WTC11 (cell line): ENCODE results near the gene LAMC2. TPM values are rescaled to one million over a fixed set of nuclear protein-coding genes. Genes with fewer than 3 reads are reported as not detected.

Experiments
- ATAC-seq: fragments of 200-7000 bp; cut with Tn5 transposase; 2 replicates; pipeline ENCODE4 v1.10.0; 2021; ENCODE audit warnings: mild to moderate bottlenecking, moderate library complexity
- CTCF ChIA-PET: fragments of 300-600 bp; sonication (Branson Sonifier 250); formaldehyde crosslinking; loops from one replicate; lab custom pipeline; 2021; ENCODE audit warnings: antibody characterized with exemption; lab: Charles Lee
- POLR2A ChIA-PET: fragments of 350-600 bp; sonication (Branson Sonifier 250); formaldehyde crosslinking; loops from one replicate; lab custom pipeline; 2021; ENCODE audit warnings: antibody characterized with exemption; lab: Charles Lee
- DNase-seq: peaks from one replicate; pipeline ENCODE4 v3.0.0; 2021; ENCODE audit warnings: low spot score
- H3K27ac Mint-ChIP-seq: 2 replicates; pipeline ENCODE4 v1.8.0; 2021; ENCODE audit warnings: mixed read lengths
- H3K27me3 Mint-ChIP-seq: 2 replicates; pipeline ENCODE4 v1.8.0; 2021; ENCODE audit warnings: low read depth, mild to moderate bottlenecking, moderate library complexity, mixed read lengths
- H3K36me3 Mint-ChIP-seq: 2 replicates; pipeline ENCODE4 v1.8.0; 2021; ENCODE audit warnings: mixed read lengths
- H3K4me1 Mint-ChIP-seq: 2 replicates; pipeline ENCODE4 v1.8.0; 2022; ENCODE audit warnings: mixed read lengths
- H3K4me3 Mint-ChIP-seq: 2 replicates; pipeline ENCODE4 v1.8.0; 2021; ENCODE audit warnings: mild to moderate bottlenecking, moderate library complexity, mixed read lengths
- H3K9me3 Mint-ChIP-seq: 2 replicates; pipeline ENCODE4 v1.8.0; 2021; ENCODE audit warnings: mixed read lengths
- ATF1 ChIP-seq: sonication (generic); formaldehyde crosslinking; IDR thresholded peaks from 2 replicates; pipeline ENCODE4 v1.8.1; 2023; ENCODE audit warnings: mild to moderate bottlenecking, moderate library complexity, missing genetic modification reagents
- ELF4 ChIP-seq: sonication (generic); formaldehyde crosslinking; IDR thresholded peaks from 2 replicates; pipeline ENCODE4 v1.8.1; 2022; ENCODE audit warnings: low read depth, mild to moderate bottlenecking, moderate library complexity, missing genetic modification reagents
- GRHL2 ChIP-seq: fragments of 250-450 bp; sonication (Bioruptor Pico); IDR thresholded peaks from 2 replicates; pipeline ENCODE4 v1.8.0; 2022; ENCODE audit warnings: mild to moderate bottlenecking, moderate library complexity; ENCODE audit not compliant: insufficient replicate concordance, severe bottlenecking
- NFATC4 ChIP-seq: fragments of 250-450 bp; sonication (Bioruptor Pico); IDR thresholded peaks from 2 replicates; pipeline ENCODE4 v1.9.0; 2021; ENCODE audit warnings: mild to moderate bottlenecking
- PRRX2 ChIP-seq: fragments of 250-450 bp; sonication (Bioruptor Pico); IDR thresholded peaks from 2 replicates; pipeline ENCODE4 v1.8.0; 2021; ENCODE audit warnings: mild to moderate bottlenecking
- SMAD3 ChIP-seq: sonication (generic); formaldehyde crosslinking; IDR thresholded peaks from 2 replicates; pipeline ENCODE4 v1.8.0; 2022; ENCODE audit warnings: missing genetic modification reagents, mild to moderate bottlenecking, borderline replicate concordance
- TEAD1 ChIP-seq: sonication (generic); formaldehyde crosslinking; IDR thresholded peaks from 2 replicates; pipeline ENCODE4 v1.8.0; 2022; ENCODE audit warnings: mild to moderate bottlenecking, missing genetic modification reagents
- ZBTB21 ChIP-seq: sonication (generic); formaldehyde crosslinking; IDR thresholded peaks from 2 replicates; pipeline ENCODE4 v1.8.1; 2023; ENCODE audit warnings: mild to moderate bottlenecking, missing genetic modification reagents, borderline replicate concordance
- ZNF219 ChIP-seq: sonication (generic); formaldehyde crosslinking; IDR thresholded peaks from 2 replicates; pipeline ENCODE4 v1.8.0; 2023; ENCODE audit warnings: missing genetic modification reagents, mild to moderate bottlenecking, borderline replicate concordance
- ZNF263 ChIP-seq: sonication (generic); formaldehyde crosslinking; IDR thresholded peaks from 2 replicates; pipeline ENCODE4 v1.8.1; 2022; ENCODE audit warnings: low read depth, mild to moderate bottlenecking, moderate library complexity, missing genetic modification reagents
- ZNF416 ChIP-seq: fragments of 250-450 bp; sonication (Bioruptor Pico); IDR thresholded peaks from 2 replicates; pipeline ENCODE4 v1.9.0; 2021; ENCODE audit warnings: mild to moderate bottlenecking, inconsistent platforms
- ZNF671 ChIP-seq: fragments of 250-450 bp; sonication (Bioruptor Pico); IDR thresholded peaks from 2 replicates; pipeline ENCODE4 v1.8.0; 2021; ENCODE audit warnings: mild to moderate bottlenecking
- total RNA-seq: library from RNA; stranded (reverse); gene quantifications from 3 replicates; pipeline ENCODE4 v1.2.3, GENCODE V29; 2021
- TF ChIP-seq, protein P1 (sequence below): sonication (generic); formaldehyde crosslinking; IDR thresholded peaks from 2 replicates; pipeline ENCODE4 v1.8.1; 2023; ENCODE audit warnings: mild to moderate bottlenecking, missing genetic modification reagents
- TF ChIP-seq, protein P2 (sequence below): sonication (generic); formaldehyde crosslinking; IDR thresholded peaks from 2 replicates; pipeline ENCODE4 v1.8.1; 2022; ENCODE audit warnings: low read depth, missing genetic modification reagents, borderline replicate concordance
- TF ChIP-seq, protein P3 (sequence below): sonication (generic); formaldehyde crosslinking; IDR thresholded peaks from 2 replicates; pipeline ENCODE4 v1.8.1; 2023; ENCODE audit warnings: mild to moderate bottlenecking, moderate library complexity, missing genetic modification reagents
- TF ChIP-seq, protein P4 (sequence below): sonication (generic); formaldehyde crosslinking; IDR thresholded peaks from 2 replicates; pipeline ENCODE4 v1.8.0; 2023; ENCODE audit warnings: missing genetic modification reagents
- TF ChIP-seq, protein P5 (sequence below): sonication (generic); formaldehyde crosslinking; IDR thresholded peaks from 2 replicates; pipeline ENCODE4 v1.8.1; 2022; ENCODE audit warnings: mild to moderate bottlenecking, moderate library complexity, missing genetic modification reagents
- TF ChIP-seq, protein P6 (sequence below): sonication (generic); formaldehyde crosslinking; IDR thresholded peaks from 2 replicates; pipeline ENCODE4 v1.8.0; 2022; ENCODE audit warnings: mild to moderate bottlenecking, missing genetic modification reagents

Gene LAMC2
- total RNA-seq, 1 experiment from 2014 or later, result 7.9 TPM

DNA sequence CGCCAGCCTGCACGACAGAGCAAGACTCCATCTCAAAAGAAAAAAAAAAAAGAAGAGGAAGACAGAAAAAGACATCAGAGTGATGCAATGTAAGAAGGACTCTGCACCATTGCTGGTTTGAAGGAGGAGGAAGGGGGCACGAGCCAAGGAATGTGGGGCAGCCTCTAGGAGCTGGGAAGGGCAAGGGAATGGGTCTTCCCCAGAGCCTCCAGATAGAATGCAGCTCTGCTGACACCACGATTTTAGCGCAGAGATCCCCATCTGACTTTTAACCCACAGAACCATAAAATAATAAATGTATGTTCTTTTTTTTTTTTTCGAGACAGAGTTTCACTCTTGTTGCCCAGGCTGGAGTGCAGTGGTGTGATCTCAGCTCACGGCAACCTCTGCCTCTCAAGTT is 33.9 kb upstream of the LAMC2 start:
- TF ChIP-seq ZNF416 (CRISPR knock-in tag) (no peak), ZNF219 (CRISPR knock-in tag) (no peak), ATF1 (no peak), NFATC4 (no peak), ZNF671 (CRISPR knock-in tag) (no peak), TEAD1 (CRISPR knock-in tag) (no peak), SMAD3 (CRISPR knock-in tag) (no peak), ZNF263 (CRISPR knock-in tag) (no peak), PRRX2 (CRISPR knock-in tag) (no peak), ZBTB21 (no peak)
- TF ChIP-seq, protein P1, sequence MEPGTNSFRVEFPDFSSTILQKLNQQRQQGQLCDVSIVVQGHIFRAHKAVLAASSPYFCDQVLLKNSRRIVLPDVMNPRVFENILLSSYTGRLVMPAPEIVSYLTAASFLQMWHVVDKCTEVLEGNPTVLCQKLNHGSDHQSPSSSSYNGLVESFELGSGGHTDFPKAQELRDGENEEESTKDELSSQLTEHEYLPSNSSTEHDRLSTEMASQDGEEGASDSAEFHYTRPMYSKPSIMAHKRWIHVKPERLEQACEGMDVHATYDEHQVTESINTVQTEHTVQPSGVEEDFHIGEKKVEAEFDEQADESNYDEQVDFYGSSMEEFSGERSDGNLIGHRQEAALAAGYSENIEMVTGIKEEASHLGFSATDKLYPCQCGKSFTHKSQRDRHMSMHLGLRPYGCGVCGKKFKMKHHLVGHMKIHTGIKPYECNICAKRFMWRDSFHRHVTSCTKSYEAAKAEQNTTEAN, result no peak
- TF ChIP-seq, protein P2, sequence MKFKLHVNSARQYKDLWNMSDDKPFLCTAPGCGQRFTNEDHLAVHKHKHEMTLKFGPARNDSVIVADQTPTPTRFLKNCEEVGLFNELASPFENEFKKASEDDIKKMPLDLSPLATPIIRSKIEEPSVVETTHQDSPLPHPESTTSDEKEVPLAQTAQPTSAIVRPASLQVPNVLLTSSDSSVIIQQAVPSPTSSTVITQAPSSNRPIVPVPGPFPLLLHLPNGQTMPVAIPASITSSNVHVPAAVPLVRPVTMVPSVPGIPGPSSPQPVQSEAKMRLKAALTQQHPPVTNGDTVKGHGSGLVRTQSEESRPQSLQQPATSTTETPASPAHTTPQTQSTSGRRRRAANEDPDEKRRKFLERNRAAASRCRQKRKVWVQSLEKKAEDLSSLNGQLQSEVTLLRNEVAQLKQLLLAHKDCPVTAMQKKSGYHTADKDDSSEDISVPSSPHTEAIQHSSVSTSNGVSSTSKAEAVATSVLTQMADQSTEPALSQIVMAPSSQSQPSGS (CRISPR knock-in tag), result no peak
- TF ChIP-seq, protein P3, sequence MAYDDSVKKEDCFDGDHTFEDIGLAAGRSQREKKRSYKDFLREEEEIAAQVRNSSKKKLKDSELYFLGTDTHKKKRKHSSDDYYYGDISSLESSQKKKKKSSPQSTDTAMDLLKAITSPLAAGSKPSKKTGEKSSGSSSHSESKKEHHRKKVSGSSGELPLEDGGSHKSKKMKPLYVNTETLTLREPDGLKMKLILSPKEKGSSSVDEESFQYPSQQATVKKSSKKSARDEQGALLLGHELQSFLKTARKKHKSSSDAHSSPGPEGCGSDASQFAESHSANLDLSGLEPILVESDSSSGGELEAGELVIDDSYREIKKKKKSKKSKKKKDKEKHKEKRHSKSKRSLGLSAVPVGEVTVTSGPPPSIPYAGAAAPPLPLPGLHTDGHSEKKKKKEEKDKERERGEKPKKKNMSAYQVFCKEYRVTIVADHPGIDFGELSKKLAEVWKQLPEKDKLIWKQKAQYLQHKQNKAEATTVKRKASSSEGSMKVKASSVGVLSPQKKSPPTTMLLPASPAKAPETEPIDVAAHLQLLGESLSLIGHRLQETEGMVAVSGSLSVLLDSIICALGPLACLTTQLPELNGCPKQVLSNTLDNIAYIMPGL (CRISPR knock-in tag), result no peak
- CTCF ChIA-PET, result interaction anchor here (0.9 kb wide), 1 partner anchor 189 kb away, joined by 3 read pairs; no protein-coding TSS in a partner anchor

DNA sequence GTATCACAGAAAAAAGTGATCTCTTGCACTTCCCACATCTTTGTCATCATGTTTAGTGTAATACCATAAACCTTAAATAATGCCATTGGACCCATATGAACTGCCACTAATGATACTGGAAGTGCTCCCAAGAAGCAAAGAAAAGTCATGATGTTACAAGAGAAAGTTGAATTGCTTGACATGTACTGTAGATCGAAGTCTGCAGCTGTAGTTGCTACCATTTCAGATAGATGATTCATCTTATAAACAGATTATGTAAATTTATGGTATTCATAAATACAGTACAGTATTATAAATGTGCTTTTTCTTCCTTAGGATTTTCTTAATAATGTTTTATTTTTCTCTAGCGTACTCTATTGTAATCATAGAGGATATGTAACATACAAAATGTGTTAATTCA is 30.1 kb upstream of the LAMC2 start:
- no peak for DNase-seq
- Mint-ChIP-seq H3K27ac (no peak overlapping the region), H3K4me1 (no peaks in the 10 kb centered on the region), H3K9me3 (no peaks in the 10 kb centered on the region), H3K27me3 (no peaks in the 10 kb centered on the region), H3K4me3 (no peak overlapping the region), H3K36me3 (no peaks in the 10 kb centered on the region)
- ChIA-PET POLR2A (no interaction called here), CTCF (no interaction called here)
- no peak for ATAC-seq
- TF ChIP-seq, protein P4, sequence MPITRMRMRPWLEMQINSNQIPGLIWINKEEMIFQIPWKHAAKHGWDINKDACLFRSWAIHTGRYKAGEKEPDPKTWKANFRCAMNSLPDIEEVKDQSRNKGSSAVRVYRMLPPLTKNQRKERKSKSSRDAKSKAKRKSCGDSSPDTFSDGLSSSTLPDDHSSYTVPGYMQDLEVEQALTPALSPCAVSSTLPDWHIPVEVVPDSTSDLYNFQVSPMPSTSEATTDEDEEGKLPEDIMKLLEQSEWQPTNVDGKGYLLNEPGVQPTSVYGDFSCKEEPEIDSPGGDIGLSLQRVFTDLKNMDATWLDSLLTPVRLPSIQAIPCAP (CRISPR knock-in tag), result no peak
- TF ChIP-seq GRHL2 (CRISPR knock-in tag) (no peak), ELF4 (no peak)
- TF ChIP-seq, protein P5, sequence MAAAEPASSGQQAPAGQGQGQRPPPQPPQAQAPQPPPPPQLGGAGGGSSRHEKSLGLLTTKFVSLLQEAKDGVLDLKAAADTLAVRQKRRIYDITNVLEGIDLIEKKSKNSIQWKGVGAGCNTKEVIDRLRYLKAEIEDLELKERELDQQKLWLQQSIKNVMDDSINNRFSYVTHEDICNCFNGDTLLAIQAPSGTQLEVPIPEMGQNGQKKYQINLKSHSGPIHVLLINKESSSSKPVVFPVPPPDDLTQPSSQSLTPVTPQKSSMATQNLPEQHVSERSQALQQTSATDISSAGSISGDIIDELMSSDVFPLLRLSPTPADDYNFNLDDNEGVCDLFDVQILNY, result no peak
- TF ChIP-seq, protein P2 (CRISPR knock-in tag), result no peak
- TF ChIP-seq, protein P6, sequence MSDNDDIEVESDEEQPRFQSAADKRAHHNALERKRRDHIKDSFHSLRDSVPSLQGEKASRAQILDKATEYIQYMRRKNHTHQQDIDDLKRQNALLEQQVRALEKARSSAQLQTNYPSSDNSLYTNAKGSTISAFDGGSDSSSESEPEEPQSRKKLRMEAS (CRISPR knock-in tag), result no peak

More for the DNA sequence above, 33.9 kb upstream of the LAMC2 start:
- Mint-ChIP-seq H3K27me3 (no peaks in the 10 kb centered on the region), H3K9me3 (no peaks in the 10 kb centered on the region), H3K4me3 (no peak overlapping the region), H3K4me1 (no peaks in the 10 kb centered on the region), H3K36me3 (no peaks in the 10 kb centered on the region), H3K27ac (no peak overlapping the region)
- POLR2A ChIA-PET, result no interaction called here
- DNase-seq, result no peak
- ATAC-seq, result no peak
